CD4-positive, alpha-beta memory T cell (primary cell): ENCODE data around the gene C10orf90. TPM values are rescaled to one million over a fixed set of nuclear protein-coding genes. Genes with fewer than 3 reads are reported as not detected.
"Not testable (repeated sequence)": the region's sequence is repeated elsewhere in the genome, so short reads cannot be mapped to it uniquely, and the experiment has no call there.

Experiments used
- CTCF ChIA-PET: fragments of 350-600 bp; sonication (Branson Sonifier 250); formaldehyde crosslinking; loops from one replicate; lab custom pipeline; 2021; ENCODE audit warnings: inconsistent platforms; ENCODE audit not compliant: partially characterized antibody; lab: Charles Lee
- POLR2A ChIA-PET: fragments of 350-600 bp; sonication (Branson Sonifier 250); formaldehyde crosslinking; loops from one replicate; lab custom pipeline; 2021; ENCODE audit not compliant: partially characterized antibody; lab: Charles Lee
- DNase-seq, 5 donors: peaks; one replicate each; pipeline versions ENCODE4 v3.0.0 to v3.0.0-alpha.2; 2020 to 2022; ENCODE audit warnings: mixed read lengths in 1 of 5
- H3K27ac ChIP-seq: one replicate; pipeline ENCODE4 v1.7.0; 2013; ENCODE audit warnings: low read depth, low read length
- H3K27me3 ChIP-seq: 2 replicates; pipeline ENCODE4 v1.7.0; 2013; ENCODE audit warnings: mild to moderate bottlenecking, low read length, moderate library complexity; ENCODE audit not compliant: insufficient read depth
- H3K36me3 ChIP-seq: 2 replicates; pipeline ENCODE4 v1.7.0; 2013; ENCODE audit warnings: mild to moderate bottlenecking, low read length, moderate library complexity; ENCODE audit not compliant: insufficient read depth
- H3K4me1 ChIP-seq: 2 replicates; pipeline ENCODE4 v1.7.0; 2013; ENCODE audit warnings: mild to moderate bottlenecking, low read length, moderate library complexity; ENCODE audit not compliant: insufficient read depth
- H3K4me3 ChIP-seq, 2 donors: one replicate each; pipeline ENCODE4 v1.7.0; 2013; ENCODE audit warnings: low read length in 2 of 2, mild to moderate bottlenecking in 1 of 2
- H3K9me3 ChIP-seq, 2 donors: one replicate each; pipeline ENCODE4 v1.7.0; 2013; ENCODE audit warnings: low read length in 2 of 2, control low read depth in 1 of 2; ENCODE audit not compliant: control insufficient read depth in 1 of 2
- H3K27ac Mint-ChIP-seq, 7 donors: one replicate each; pipeline ENCODE4 v1.8.0; 2020 to 2021; ENCODE audit warnings: mixed read lengths in 7 of 7, mild to moderate bottlenecking in 6 of 7, inconsistent platforms in 3 of 7, moderate library complexity in 3 of 7
- H3K27me3 Mint-ChIP-seq, 2 donors: one replicate each; pipeline ENCODE4 v1.8.0; 2020 to 2021; ENCODE audit warnings: mixed read lengths in 2 of 2
- H3K36me3 Mint-ChIP-seq, 2 donors: one replicate each; pipeline ENCODE4 v1.8.0; 2020 to 2021; ENCODE audit warnings: mixed read lengths in 2 of 2, inconsistent platforms in 1 of 2, mild to moderate bottlenecking in 1 of 2
- H3K4me1 Mint-ChIP-seq, 4 donors: one replicate each; pipeline ENCODE4 v1.8.0; 2020 to 2021; ENCODE audit warnings: mixed read lengths in 4 of 4, mild to moderate bottlenecking in 1 of 4
- H3K4me3 Mint-ChIP-seq, 8 donors: one replicate each; pipeline ENCODE4 v1.8.0; 2020 to 2021; ENCODE audit warnings: mixed read lengths in 8 of 8, mild to moderate bottlenecking in 7 of 8, moderate library complexity in 6 of 8, inconsistent platforms in 3 of 8
- H3K9me3 Mint-ChIP-seq, 8 donors: one replicate each; pipeline ENCODE4 v1.8.0; 2020 to 2021; ENCODE audit warnings: mixed read lengths in 8 of 8, mild to moderate bottlenecking in 5 of 8, inconsistent platforms in 3 of 8, moderate library complexity in 1 of 8
- intact Hi-C: fragments of 100-400 bp; cut with micrococcal nuclease; formaldehyde crosslinking; loops from one replicate; pipeline ENCODE4 v1.15.1; 2023
- polyA plus RNA-seq, 2 donors: library from polyadenylated mRNA; unstranded; fragments of 300-500 nt; fragmentation: Illumina TruSeq; gene quantifications; one replicate each; pipeline ENCODE4 v1.2.3, GENCODE V29; 2021
- total RNA-seq, 2 experiments: library from RNA; stranded (reverse); gene quantifications; one replicate each; pipeline ENCODE4 v1.2.3, GENCODE V29; 2021

The C10orf90 gene
- total and polyA plus RNA-seq, 4 experiments from 2014 or later: not detected

DNA sequence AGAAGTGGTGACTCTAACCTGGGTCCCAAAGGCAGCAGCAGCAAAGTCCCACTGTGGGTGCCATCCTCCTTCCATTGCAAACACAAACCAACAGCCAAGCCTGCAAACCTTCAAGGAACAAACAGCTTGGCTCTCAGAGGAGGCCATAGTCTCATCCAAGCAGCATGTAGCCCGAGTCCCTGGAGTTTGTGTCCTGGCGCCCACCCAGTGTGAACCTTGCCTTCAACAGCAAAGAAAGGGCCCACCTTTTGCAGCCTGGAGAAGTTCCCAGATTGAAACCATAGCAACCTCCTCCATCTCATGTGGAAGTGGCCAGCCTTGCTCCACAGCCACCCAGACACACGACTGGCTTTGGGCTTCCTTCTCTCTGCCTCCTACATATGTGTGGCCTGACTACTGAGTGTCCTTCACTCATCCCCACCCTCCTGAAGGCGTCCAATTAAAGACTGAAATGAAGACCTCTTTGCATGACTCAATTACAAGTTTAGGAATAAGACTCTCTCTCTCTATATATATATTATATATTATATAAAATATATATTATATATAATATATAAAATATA is 106.1 kb downstream of the C10orf90 start:
- H3K36me3 Mint-ChIP-seq: no peaks in the 10 kb centered on the region
- Histone ChIP-seq H3K4me3 (no peak overlapping the region), H3K36me3 (no peaks in the 10 kb centered on the region), H3K27ac (no peak overlapping the region), H3K9me3 (no peaks in the 10 kb centered on the region), H3K4me1 (no peaks in the 10 kb centered on the region), H3K27me3 (no peaks in the 10 kb centered on the region)
- H3K9me3 Mint-ChIP-seq: peaks cover 0 to 6% (median 3%) of the 10 kb centered on the region in 8 donors
- POLR2A ChIA-PET: no interaction called here
- H3K27me3 Mint-ChIP-seq: peaks cover 0 to 4% of the 10 kb centered on the region in 2 donors
- no peaks in the 10 kb centered on the region for H3K4me1 Mint-ChIP-seq
- CTCF ChIA-PET: no interaction called here
- intact Hi-C loops: no loop called here
- H3K27ac Mint-ChIP-seq: no peak overlapping the region
- no peak for DNase-seq
- no peak overlapping the region for H3K4me3 Mint-ChIP-seq

DNA sequence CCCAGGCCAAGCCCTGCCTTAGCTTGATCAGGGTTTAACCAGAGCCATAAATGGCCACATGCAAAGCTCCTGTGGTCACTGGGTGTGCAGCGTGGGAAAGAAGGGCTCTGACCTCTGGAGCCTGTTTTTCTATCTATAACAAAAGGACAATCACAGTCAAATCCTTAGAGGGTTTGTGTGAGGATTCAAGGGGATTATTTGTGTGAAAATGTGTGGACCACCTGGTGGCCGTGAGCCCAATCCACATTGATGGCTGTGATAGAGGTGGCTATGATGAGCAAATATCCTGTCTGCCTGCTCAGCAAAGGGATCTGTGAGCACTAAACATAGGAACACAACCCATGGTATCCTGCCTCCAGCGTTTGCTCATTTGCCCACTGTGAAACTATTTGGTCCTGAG is 107.1 kb downstream of the C10orf90 start:
- POLR2A ChIA-PET: no interaction called here
- no peaks in the 10 kb centered on the region for H3K36me3 Mint-ChIP-seq
- H3K4me3 Mint-ChIP-seq: no peak overlapping the region

DNA sequence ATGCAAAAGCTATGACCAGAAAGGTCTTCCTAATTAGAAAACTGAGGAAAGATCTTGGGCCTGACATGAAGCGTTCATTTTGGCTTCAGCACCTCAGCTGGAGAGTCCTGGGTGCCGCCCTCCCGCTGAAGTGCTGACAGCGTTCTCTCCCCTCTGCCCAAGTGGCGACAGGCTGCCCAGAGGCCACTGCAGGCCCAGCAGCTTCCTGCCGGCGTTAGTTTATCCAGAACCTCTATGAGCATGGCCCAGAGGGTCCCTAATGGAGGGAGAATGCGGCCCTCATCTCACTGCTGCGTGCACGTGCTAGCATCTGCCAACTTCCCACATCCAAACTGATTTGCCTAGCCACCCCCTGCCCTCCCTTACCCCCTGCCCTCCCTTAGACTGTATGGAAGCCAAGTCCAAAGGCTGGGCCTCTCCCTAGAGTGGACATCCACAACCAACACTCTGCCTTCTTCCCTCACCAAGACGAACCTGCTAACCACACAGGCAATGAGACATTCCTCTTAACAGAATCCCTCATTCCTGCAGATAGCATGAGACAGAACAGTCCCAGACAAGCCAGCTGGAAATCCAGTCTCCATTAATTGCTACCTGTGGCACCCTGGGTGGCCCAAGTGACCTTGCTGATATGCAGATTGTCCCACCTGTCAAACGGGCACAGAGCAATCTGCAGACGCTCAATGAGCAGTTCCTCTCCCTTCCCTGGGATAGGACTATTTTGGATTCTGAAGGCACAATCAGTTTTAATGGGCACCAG is 108.4 kb downstream of the C10orf90 start:
- no peak overlapping the region for H3K4me3 Mint-ChIP-seq
- no peaks in the 10 kb centered on the region for H3K4me1 Mint-ChIP-seq
- Histone ChIP-seq H3K4me3 (no peak overlapping the region), H3K36me3 (no peaks in the 10 kb centered on the region), H3K4me1 (no peaks in the 10 kb centered on the region), H3K27me3 (no peaks in the 10 kb centered on the region), H3K9me3 (no peaks in the 10 kb centered on the region), H3K27ac (no peak overlapping the region)
- intact Hi-C loops: no loop called here
- no peak overlapping the region for H3K27ac Mint-ChIP-seq
- H3K36me3 Mint-ChIP-seq: no peaks in the 10 kb centered on the region
- DNase-seq: no peak
- POLR2A ChIA-PET: no interaction called here
- CTCF ChIA-PET: no interaction called here
- peaks cover 0 to 6% (median 3%) of the 10 kb centered on the region in 8 donors for H3K9me3 Mint-ChIP-seq
- H3K27me3 Mint-ChIP-seq: peaks cover 0 to 4% of the 10 kb centered on the region in 2 donors

More for the DNA sequence above, 107.1 kb downstream of the C10orf90 start:
- CTCF ChIA-PET: no interaction called here
- Histone ChIP-seq H3K9me3 (no peaks in the 10 kb centered on the region), H3K27ac (no peak overlapping the region), H3K4me3 (no peak overlapping the region), H3K36me3 (no peaks in the 10 kb centered on the region), H3K27me3 (no peaks in the 10 kb centered on the region), H3K4me1 (no peaks in the 10 kb centered on the region)
- H3K4me1 Mint-ChIP-seq: no peaks in the 10 kb centered on the region
- no peak for DNase-seq
- peaks cover 0 to 6% (median 3%) of the 10 kb centered on the region in 8 donors for H3K9me3 Mint-ChIP-seq
- peaks cover 0 to 4% of the 10 kb centered on the region in 2 donors for H3K27me3 Mint-ChIP-seq
- intact Hi-C loops: no loop called here
- H3K27ac Mint-ChIP-seq: no peak overlapping the region

DNA sequence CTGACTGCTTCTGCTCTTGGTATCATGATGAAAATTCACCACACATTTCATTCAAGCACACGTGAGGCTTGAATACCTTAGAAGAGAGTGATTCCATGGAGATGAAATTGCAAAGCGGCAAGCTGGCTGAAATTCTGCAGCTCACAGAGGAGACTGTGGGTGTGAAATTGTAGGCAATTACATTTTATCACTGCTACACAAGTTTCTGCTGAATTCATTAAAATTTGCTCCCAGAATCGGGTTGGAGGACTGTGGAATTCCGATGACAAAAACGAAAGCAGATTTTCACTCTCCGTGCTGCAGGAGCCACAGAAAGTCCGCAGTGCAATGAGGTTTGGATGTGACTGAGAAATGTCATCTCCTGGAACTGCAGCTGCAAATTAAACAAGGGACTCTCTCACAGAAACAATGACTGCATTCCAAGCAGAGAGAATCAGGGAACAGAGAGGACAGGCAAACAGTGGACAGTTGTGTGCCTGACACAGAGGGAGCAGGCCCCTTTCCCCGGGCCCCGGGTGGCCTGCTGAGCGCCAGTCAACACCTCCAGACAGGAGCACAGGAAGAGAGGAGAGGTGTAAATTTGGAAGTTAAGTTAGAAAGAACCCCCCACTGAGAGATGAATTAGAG is 109.1 kb downstream of the C10orf90 start:
- no peak for DNase-seq
- peaks cover 0 to 4% of the 10 kb centered on the region in 2 donors for H3K27me3 Mint-ChIP-seq
- H3K4me1 Mint-ChIP-seq: no peaks in the 10 kb centered on the region
- no peak overlapping the region for H3K27ac Mint-ChIP-seq
- peaks cover 0 to 2% (median 2%) of the 10 kb centered on the region in 8 donors for H3K9me3 Mint-ChIP-seq
- Histone ChIP-seq H3K27ac (no peak overlapping the region), H3K4me3 (no peak overlapping the region), H3K9me3 (no peaks in the 10 kb centered on the region), H3K4me1 (no peaks in the 10 kb centered on the region), H3K27me3 (no peaks in the 10 kb centered on the region), H3K36me3 (no peaks in the 10 kb centered on the region)
- ChIA-PET CTCF (no interaction called here), POLR2A (no interaction called here)
- intact Hi-C loops: no loop called here
- H3K36me3 Mint-ChIP-seq: no peaks in the 10 kb centered on the region
- H3K4me3 Mint-ChIP-seq: peak overlapping the region in 1 of 8 donors; percentile 35

DNA sequence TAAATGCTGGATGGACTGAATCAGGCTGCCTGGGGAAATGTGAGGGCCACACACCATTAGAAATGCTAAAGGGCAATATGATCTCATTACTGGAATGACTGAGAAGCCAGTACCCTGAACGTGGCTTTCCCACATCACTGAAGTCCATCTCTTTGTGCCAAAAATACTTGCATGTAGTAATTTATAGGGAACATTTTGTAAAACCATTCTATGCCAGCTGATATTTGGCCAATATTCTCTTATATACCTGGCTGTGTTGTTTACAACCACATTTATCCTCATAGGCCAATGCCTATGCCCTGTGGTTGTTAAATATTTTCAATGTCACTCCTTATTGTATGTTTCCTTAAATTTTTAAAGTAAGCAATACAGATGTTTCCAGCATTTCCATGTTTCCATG is 111.6 kb downstream of the C10orf90 start:
- Histone ChIP-seq H3K27ac (no peak overlapping the region), H3K36me3 (no peaks in the 10 kb centered on the region), H3K4me1 (no peaks in the 10 kb centered on the region), H3K27me3 (no peaks in the 10 kb centered on the region), H3K4me3 (no peak overlapping the region), H3K9me3 (no peaks in the 10 kb centered on the region)
- Mint-ChIP-seq H3K36me3 (no peaks in the 10 kb centered on the region), H3K4me3 (no peak overlapping the region), H3K27ac (no peak overlapping the region), H3K27me3 (peaks cover 0 to 4% of the 10 kb centered on the region in 2 donors), H3K9me3 (no peaks in the 10 kb centered on the region), H3K4me1 (no peaks in the 10 kb centered on the region)
- ChIA-PET CTCF (no interaction called here), POLR2A (no interaction called here)
- DNase-seq: no peak
- intact Hi-C loops: no loop called here

DNA sequence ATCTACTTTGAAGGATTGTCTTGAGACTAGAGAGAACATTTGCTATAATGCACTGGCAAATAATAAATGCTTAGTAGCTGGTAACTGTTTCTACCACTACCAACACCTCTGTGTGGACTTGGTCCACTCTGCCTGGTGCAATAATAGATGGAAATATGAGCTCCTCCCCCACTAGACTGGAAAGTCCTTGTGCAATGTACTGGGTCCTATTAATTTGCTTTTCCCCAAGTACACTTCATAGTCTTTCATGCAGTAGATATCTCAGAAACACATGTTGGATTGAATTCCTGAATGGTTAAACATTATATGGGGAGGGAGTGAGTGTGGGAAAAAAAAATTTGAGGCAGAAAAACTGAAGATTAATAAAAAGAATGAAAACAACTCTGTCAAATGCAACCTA is 119.3 kb downstream of the C10orf90 start:
- Mint-ChIP-seq H3K4me1 (no peaks in the 10 kb centered on the region), H3K27me3 (no peaks in the 10 kb centered on the region), H3K36me3 (no peaks in the 10 kb centered on the region), H3K9me3 (peaks cover 0 to 3% (median 0%) of the 10 kb centered on the region in 8 donors), H3K27ac (no peak overlapping the region), H3K4me3 (no peak overlapping the region)
- intact Hi-C loops: no loop called here
- Histone ChIP-seq H3K27me3 (no peaks in the 10 kb centered on the region), H3K4me1 (no peaks in the 10 kb centered on the region), H3K36me3 (no peaks in the 10 kb centered on the region), H3K4me3 (no peak overlapping the region), H3K27ac (no peak overlapping the region), H3K9me3 (no peaks in the 10 kb centered on the region)
- ChIA-PET POLR2A (no interaction called here), CTCF (no interaction called here)
- no peak for DNase-seq

DNA sequence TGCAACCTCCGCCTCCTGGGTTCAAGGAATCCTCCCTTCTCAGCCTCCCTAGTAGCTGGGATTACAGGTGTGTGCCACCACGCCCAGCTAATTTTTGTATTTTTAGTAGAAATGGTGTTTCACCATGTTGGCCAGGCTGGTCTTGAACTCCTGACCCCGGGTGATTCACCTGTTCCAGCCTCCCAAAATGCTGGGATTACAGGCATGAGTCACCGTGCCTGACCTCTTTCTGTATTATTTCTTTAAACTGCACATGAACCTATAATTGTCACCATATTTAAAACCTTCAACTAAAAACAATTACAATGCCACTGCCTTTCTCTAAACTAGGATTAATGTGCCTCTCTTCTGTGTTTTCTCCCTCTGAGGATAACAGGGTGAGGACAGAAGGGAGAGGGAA is 119.9 kb downstream of the C10orf90 start:
- intact Hi-C loops, DNase-seq, H3K9me3 Mint-ChIP-seq, H3K4me3 Mint-ChIP-seq, H3K4me3 ChIP-seq, H3K27ac ChIP-seq, CTCF ChIA-PET, H3K27me3 Mint-ChIP-seq, H3K4me1 ChIP-seq, H3K27me3 ChIP-seq, POLR2A ChIA-PET, H3K36me3 ChIP-seq, H3K36me3 Mint-ChIP-seq, H3K9me3 ChIP-seq, H3K4me1 Mint-ChIP-seq, H3K27ac Mint-ChIP-seq: not testable (repeated sequence)
